Karpas-422 (cell line): ENCODE measurements around the gene CSNK2A3. TPM values are rescaled to one million over a fixed set of nuclear protein-coding genes. Genes with fewer than 3 reads are reported as not detected.

Experiments used
- DNase-seq: peaks from one replicate; pipeline ENCODE4 v3.0.0-alpha.2; 2015
- H2AFZ ChIP-seq: fragments of 200-600 bp; sonication (generic); 2 replicates; pipeline ENCODE4 v1.6.1; 2014; ENCODE audit warnings: antibody characterized with exemption, low read length, mixed read lengths
- H3K27ac ChIP-seq: fragments of 200-600 bp; sonication (generic); 2 replicates; pipeline ENCODE4 v1.5.1; 2014; ENCODE audit warnings: mild to moderate bottlenecking, low read length, moderate library complexity
- H3K27me3 ChIP-seq: fragments of 200-600 bp; sonication (generic); 2 replicates; pipeline ENCODE4 v1.6.1; 2014; ENCODE audit warnings: low read length, mixed read lengths
- H3K36me3 ChIP-seq: fragments of 200-600 bp; sonication (generic); 2 replicates; pipeline ENCODE4 v1.6.1; 2014; ENCODE audit warnings: low read length, mixed read lengths; ENCODE audit not compliant: insufficient read depth
- H3K4me1 ChIP-seq: fragments of 200-600 bp; sonication (generic); 2 replicates; pipeline ENCODE4 v1.6.1; 2014; ENCODE audit warnings: mild to moderate bottlenecking, low read length, mixed read lengths
- H3K4me2 ChIP-seq: fragments of 200-600 bp; sonication (generic); 2 replicates; pipeline ENCODE4 v1.6.1; 2014; ENCODE audit warnings: low read length, low read depth, mild to moderate bottlenecking; ENCODE audit not compliant: poor library complexity, severe bottlenecking
- H3K4me3 ChIP-seq: fragments of 200-600 bp; sonication (generic); 2 replicates; pipeline ENCODE4 v1.5.1; 2014; ENCODE audit warnings: mild to moderate bottlenecking, antibody characterized with exemption, low read length, mixed read lengths
- H3K79me2 ChIP-seq: fragments of 200-600 bp; sonication (generic); 2 replicates; pipeline ENCODE4 v1.6.1; 2014; ENCODE audit warnings: mild to moderate bottlenecking, low read length, mixed read lengths
- H3K9ac ChIP-seq: fragments of 200-600 bp; sonication (generic); 2 replicates; pipeline ENCODE4 v1.6.0; 2014; ENCODE audit warnings: low read length
- H3K9me2 ChIP-seq: fragments of 200-600 bp; sonication (generic), shearing (Covaris generic); replicated peaks from 2 replicates; pipeline ENCODE4 v1.6.0; 2014; ENCODE audit warnings: mild to moderate bottlenecking, low read length, moderate library complexity; ENCODE audit not compliant: insufficient read depth
- H3K9me3 ChIP-seq: fragments of 300-700, 200-600 bp; sonication (generic); 2 replicates; pipeline ENCODE4 v1.6.1; 2014; ENCODE audit warnings: low read length, mixed read lengths
- H4K20me1 ChIP-seq: fragments of 200-600 bp; sonication (generic); 2 replicates; pipeline ENCODE4 v1.6.1; 2014; ENCODE audit warnings: mild to moderate bottlenecking, antibody characterized with exemption, low read length, low read depth; ENCODE audit not compliant: insufficient read depth
- total RNA-seq: library from RNA; depleted of rRNA; stranded (reverse); fragments of >200 nt; shearing (Covaris generic); gene quantifications from 2 replicates; pipeline ENCODE4 v1.2.3, GENCODE V29; 2014; ENCODE audit warnings: low replicate concordance

Gene CSNK2A3
- total RNA-seq, 1 experiment from 2014 or later, result 0.56 TPM

DNA sequence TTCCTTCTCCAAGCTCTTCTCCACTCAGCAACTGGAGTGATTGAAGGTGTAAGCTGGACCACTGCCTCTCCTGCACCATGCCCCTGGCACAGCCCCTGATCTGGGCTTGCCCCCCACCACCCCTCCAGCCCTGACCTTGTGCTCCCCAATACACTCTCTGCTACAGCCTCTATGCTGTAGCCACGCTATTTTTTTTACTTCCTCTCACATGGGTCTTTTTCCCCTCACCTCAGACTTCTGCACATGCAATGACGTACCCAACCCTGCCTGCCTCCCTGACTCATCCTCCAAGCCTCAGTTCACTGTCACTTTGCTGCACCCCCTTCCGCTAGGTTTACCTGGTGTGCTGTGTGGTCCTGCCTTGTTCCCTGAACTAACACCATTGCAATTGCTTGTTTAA lies 9.0 kb downstream of the CSNK2A3 start:
- Histone ChIP-seq H3K9me2 (no peaks in the 10 kb centered on the region), H3K36me3 (no peaks in the 10 kb centered on the region), H3K27me3 (0 out of 2 replicates have a peak, but pooled peaks cover 2% of the 10 kb centered on the region), H3K4me2 (no peak overlapping the region), H3K9ac (no peak overlapping the region), H2AFZ (no peak overlapping the region), H3K4me1 (no peaks in the 10 kb centered on the region), H3K79me2 (no peaks in the 10 kb centered on the region), H4K20me1 (no peaks in the 10 kb centered on the region), H3K4me3 (no peak overlapping the region), H3K27ac (no peak overlapping the region), H3K9me3 (no peaks in the 10 kb centered on the region)
- no peak for DNase-seq

DNA sequence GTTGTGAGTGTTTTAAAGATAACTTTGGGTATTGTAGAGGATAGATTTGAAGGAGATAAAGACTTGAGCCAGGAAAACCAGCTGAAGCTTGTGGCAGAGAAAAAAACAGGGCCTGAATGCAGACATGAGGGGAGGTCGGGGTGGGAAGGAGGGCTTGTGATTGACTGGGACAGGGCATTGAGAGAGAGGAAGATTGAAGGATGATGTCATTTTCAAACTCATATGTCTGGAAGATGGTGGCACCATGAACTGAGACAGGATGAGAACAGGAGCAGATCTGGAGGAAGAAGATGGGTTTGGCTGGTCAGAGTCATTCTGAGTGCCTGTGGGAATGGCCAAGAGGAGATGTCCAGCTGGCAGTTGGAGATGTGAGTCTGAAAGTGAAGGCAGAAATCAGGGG lies 14.7 kb downstream of the CSNK2A3 start:
- H3K9me3 ChIP-seq, result no peaks in the 10 kb centered on the region
- DNase-seq, result no peak

DNA sequence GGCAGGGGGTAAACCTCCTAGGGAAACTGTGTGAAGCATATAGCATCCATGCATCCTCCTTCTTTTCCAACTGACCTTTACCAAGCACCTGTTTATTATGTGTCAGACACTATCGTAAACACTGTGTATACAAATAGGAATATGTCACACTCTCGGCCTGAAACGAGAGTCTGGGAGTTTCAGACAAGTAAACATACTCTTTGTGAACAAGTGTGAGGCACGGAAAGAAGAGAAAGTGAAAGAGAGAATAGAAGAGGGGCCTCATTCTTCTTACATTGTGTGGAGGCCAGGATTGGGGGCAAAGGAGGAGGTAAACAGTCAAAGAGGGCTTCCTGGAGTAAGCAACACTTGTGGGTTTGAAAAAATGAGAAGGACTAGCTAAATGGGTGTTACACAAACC lies 16.4 kb downstream of the CSNK2A3 start:
- no peak overlapping the region for H3K9ac ChIP-seq
- H3K9me2 ChIP-seq, result no peaks in the 10 kb centered on the region
- H2AFZ ChIP-seq, result no peak overlapping the region
- no peaks in the 10 kb centered on the region for H3K36me3 ChIP-seq
- H3K4me2 ChIP-seq, result no peak overlapping the region
- no peaks in the 10 kb centered on the region for H3K79me2 ChIP-seq
- no peak for DNase-seq
- no peaks in the 10 kb centered on the region for H3K9me3 ChIP-seq
- H4K20me1 ChIP-seq, result no peaks in the 10 kb centered on the region
- H3K4me3 ChIP-seq, result no peak overlapping the region
- H3K27ac ChIP-seq, result no peak overlapping the region
- H3K27me3 ChIP-seq, result 0 out of 2 replicates have a peak, but pooled peaks cover 2% of the 10 kb centered on the region
- no peaks in the 10 kb centered on the region for H3K4me1 ChIP-seq

More for the DNA sequence above, 14.7 kb downstream of the CSNK2A3 start:
- no peaks in the 10 kb centered on the region for H3K4me1 ChIP-seq
- H3K79me2 ChIP-seq, result no peaks in the 10 kb centered on the region
- H3K27ac ChIP-seq, result no peak overlapping the region
- H3K9me2 ChIP-seq, result no peaks in the 10 kb centered on the region
- H2AFZ ChIP-seq, result no peak overlapping the region
- no peaks in the 10 kb centered on the region for H3K36me3 ChIP-seq
- H3K9ac ChIP-seq, result no peak overlapping the region
- H3K27me3 ChIP-seq, result 0 out of 2 replicates have a peak, but pooled peaks cover 5% of the 10 kb centered on the region
- H4K20me1 ChIP-seq, result no peaks in the 10 kb centered on the region
- H3K4me2 ChIP-seq, result no peak overlapping the region
- no peak overlapping the region for H3K4me3 ChIP-seq

DNA sequence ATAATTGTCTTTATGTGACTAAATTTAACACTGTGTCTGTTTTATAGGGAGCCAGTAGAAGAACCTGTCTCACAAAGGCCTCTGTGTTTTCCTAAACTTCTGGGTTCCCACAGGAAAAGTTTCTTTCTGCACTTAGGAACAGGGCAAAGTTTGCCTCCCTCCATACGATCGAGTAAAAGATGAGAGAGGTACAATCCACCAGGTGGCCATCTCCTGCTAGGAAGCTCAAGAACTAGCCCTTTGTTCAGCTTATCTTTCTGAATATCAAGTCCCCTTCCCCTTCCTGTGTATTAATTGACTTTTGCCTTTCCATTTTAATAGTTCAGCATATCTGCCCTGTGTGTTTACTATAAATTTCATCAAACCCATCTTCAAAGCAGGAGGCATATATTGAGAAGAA lies 18.0 kb downstream of the CSNK2A3 start:
- 0 out of 2 replicates have a peak, but pooled peaks cover 2% of the 10 kb centered on the region for H3K27me3 ChIP-seq
- no peaks in the 10 kb centered on the region for H3K9me3 ChIP-seq
- H3K36me3 ChIP-seq, result no peaks in the 10 kb centered on the region
- no peaks in the 10 kb centered on the region for H3K4me1 ChIP-seq
- no peak overlapping the region for H2AFZ ChIP-seq
- DNase-seq, result no peak
- H3K4me2 ChIP-seq, result no peak overlapping the region
- H3K27ac ChIP-seq, result no peak overlapping the region
- H3K79me2 ChIP-seq, result no peaks in the 10 kb centered on the region
- no peak overlapping the region for H3K9ac ChIP-seq
- H3K9me2 ChIP-seq, result no peaks in the 10 kb centered on the region
- no peaks in the 10 kb centered on the region for H4K20me1 ChIP-seq
- H3K4me3 ChIP-seq, result no peak overlapping the region

DNA sequence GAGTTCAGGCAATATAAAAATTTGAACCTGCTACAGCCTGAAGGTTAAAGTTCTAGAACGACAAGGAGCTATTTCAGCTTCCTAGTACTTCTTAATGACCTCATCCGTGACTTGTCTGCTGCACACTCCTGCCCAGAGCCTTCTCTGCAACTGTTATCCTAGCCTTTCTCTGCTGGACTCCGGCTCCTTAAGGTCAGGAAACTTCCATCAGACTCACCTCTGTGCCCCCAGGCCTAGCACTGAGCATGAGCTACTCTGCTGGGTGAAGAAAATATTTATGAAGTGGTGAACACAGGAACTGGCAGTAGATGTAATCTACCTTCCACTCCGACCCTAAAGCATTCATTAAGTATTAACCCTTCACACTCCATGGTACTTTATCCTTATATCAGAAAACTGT lies 18.4 kb downstream of the CSNK2A3 start:
- Histone ChIP-seq H3K27me3 (0 out of 2 replicates have a peak, but pooled peaks cover 2% of the 10 kb centered on the region), H3K4me2 (no peak overlapping the region), H3K9me2 (no peaks in the 10 kb centered on the region), H3K9me3 (no peaks in the 10 kb centered on the region), H3K9ac (no peak overlapping the region), H3K36me3 (no peaks in the 10 kb centered on the region), H4K20me1 (no peaks in the 10 kb centered on the region), H2AFZ (no peak overlapping the region), H3K79me2 (no peaks in the 10 kb centered on the region), H3K4me1 (no peaks in the 10 kb centered on the region), H3K27ac (no peak overlapping the region), H3K4me3 (no peak overlapping the region)
- no peak for DNase-seq

DNA sequence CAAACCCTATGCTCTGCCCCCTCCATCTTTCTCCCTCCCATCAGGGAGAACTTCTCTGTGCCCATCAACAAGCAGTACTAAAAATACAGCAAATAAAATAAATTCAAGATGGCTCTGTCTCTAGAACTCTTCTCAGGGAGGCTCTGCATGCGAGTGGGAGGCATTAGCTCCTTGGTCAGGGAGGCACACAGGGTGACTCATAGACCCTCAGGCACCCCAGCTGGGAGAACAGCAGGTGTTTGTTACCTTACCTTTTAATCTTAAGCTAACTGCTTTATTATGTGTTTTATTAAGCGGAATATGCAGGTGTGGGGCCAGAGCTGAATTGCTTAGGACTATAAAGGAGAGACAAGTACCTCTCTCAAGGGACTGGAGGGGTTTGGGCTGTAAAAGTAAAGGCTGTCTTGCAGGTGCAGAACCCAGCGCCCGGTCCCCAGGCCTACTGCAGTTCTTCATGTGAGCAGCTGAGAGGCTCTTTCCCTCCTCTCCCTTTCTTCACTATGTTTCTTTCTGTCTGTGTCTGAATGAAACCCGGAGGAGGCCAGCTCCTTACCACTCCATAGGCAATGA lies 20.8 kb downstream of the CSNK2A3 start:
- Histone ChIP-seq H3K27me3 (no peaks in the 10 kb centered on the region), H2AFZ (no peak overlapping the region), H3K4me3 (no peak overlapping the region), H3K36me3 (no peaks in the 10 kb centered on the region), H4K20me1 (no peaks in the 10 kb centered on the region), H3K9ac (no peak overlapping the region), H3K9me2 (no peaks in the 10 kb centered on the region), H3K79me2 (no peaks in the 10 kb centered on the region), H3K9me3 (no peaks in the 10 kb centered on the region), H3K27ac (no peak overlapping the region), H3K4me1 (no peaks in the 10 kb centered on the region), H3K4me2 (no peak overlapping the region)
- DNase-seq, result no peak

DNA sequence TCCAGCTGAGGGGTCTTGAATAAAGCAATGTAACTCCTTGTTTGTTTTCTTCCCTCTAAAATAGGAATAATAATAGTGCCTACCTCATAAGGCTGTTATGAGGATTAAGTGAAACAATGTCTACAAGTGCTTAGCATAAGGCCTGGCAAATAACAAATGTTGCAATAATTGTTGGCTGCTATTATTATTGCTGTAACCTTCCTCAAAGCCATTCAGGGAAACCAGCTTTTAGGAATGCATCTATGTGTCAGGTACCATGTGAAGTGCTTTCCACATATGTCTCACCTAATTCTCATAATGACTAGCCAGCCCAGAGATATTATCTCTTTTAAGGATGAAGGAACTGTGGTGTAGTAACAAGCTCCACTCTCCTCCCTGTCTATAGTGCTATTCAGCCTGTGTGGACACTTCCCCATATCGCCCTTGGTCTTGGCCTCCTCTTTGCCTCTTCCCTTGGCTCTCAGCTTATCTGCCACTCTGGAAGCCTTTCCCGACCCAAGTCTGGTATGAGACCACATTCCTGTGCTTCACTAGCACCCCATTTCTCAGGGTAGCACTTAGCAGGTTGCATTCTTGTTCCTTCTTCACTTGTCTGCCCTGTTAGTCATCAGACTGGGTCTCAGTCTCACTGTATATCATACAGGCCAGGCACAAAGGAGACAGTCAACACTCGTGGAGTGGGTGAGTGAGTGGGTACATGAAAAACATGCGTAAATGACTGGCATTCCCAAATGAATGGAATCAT lies 23.8 kb downstream of the CSNK2A3 start:
- no peaks in the 10 kb centered on the region for H3K9me2 ChIP-seq
- no peak overlapping the region for H3K4me3 ChIP-seq
- H3K4me2 ChIP-seq, result no peak overlapping the region
- H3K9me3 ChIP-seq, result no peaks in the 10 kb centered on the region
- no peaks in the 10 kb centered on the region for H3K4me1 ChIP-seq
- H3K27ac ChIP-seq, result no peak overlapping the region
- no peak for DNase-seq
- no peaks in the 10 kb centered on the region for H3K36me3 ChIP-seq
- no peaks in the 10 kb centered on the region for H3K79me2 ChIP-seq
- H2AFZ ChIP-seq, result no peak overlapping the region
- H3K27me3 ChIP-seq, result no peaks in the 10 kb centered on the region
- H3K9ac ChIP-seq, result no peak overlapping the region
- H4K20me1 ChIP-seq, result no peaks in the 10 kb centered on the region

DNA sequence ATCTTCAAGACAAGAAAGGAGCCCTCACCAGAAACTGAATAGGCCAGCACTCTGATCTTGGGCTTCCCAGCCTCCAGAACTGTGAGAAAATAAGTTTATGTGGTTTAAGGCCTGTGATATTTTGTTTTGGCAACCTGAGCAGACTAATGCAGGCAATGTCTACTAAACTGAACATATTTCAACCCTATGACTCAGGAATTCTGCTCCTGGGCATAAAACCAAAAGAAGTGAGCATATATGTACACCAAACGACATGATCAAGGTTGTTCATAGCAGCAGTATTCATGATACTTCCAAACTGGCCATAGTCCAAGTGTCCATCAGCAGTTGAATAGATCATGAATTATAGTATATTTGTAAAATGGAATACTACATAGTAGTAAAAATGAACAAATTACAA lies 29.0 kb downstream of the CSNK2A3 start:
- Histone ChIP-seq H3K79me2 (no peaks in the 10 kb centered on the region), H3K9ac (no peak overlapping the region), H4K20me1 (no peaks in the 10 kb centered on the region), H3K9me3 (no peaks in the 10 kb centered on the region), H3K36me3 (no peaks in the 10 kb centered on the region), H3K4me3 (no peak overlapping the region), H3K9me2 (no peaks in the 10 kb centered on the region), H3K27me3 (no peaks in the 10 kb centered on the region), H3K27ac (no peak overlapping the region), H2AFZ (no peak overlapping the region), H3K4me1 (no peaks in the 10 kb centered on the region), H3K4me2 (no peak overlapping the region)
- DNase-seq, result no peak
